Lung (tissue), 12 donors: ENCODE measurements around the gene RBFOX1. TPM values are rescaled to one million over a fixed set of nuclear protein-coding genes. Genes with fewer than 3 reads are reported as not detected.

Experiments
- ATAC-seq: fragments of 200-7000 bp; cut with Tn5 transposase; one replicate; pipeline ENCODE4 v1.9.1; 2020; ENCODE audit warnings: moderate number of reproducible peaks; ENCODE audit not compliant: insufficient read depth, low FRiP score
- DNase-seq, 3 donors: peaks; one replicate each; pipeline ENCODE4 v3.0.0-alpha.2; 2013 to 2017
- H3K27ac ChIP-seq, 2 donors: one replicate each; pipeline ENCODE4 v1.5.1; 2013; ENCODE audit warnings: mild to moderate bottlenecking in 2 of 2, moderate library complexity in 2 of 2, control low read depth in 1 of 2, inconsistent platforms in 1 of 2, low read depth in 1 of 2, low read length in 1 of 2
- H3K27me3 ChIP-seq, 3 donors: one replicate each; pipeline ENCODE4 v1.5.1; 2013; ENCODE audit warnings: low read length in 2 of 3; ENCODE audit not compliant: control insufficient read depth in 3 of 3, insufficient read depth in 3 of 3
- H3K36me3 ChIP-seq, 4 donors: one replicate each; pipeline ENCODE4 v1.5.1; 2013; ENCODE audit warnings: low read length in 4 of 4, mild to moderate bottlenecking in 1 of 4, moderate library complexity in 1 of 4; ENCODE audit not compliant: control insufficient read depth in 4 of 4, insufficient read depth in 4 of 4
- H3K4me1 ChIP-seq, 5 donors: one replicate each; pipeline ENCODE4 v1.5.1; 2013; ENCODE audit warnings: low read length in 5 of 5, mild to moderate bottlenecking in 2 of 5, moderate library complexity in 1 of 5; ENCODE audit not compliant: control insufficient read depth in 5 of 5, insufficient read depth in 5 of 5
- H3K4me3 ChIP-seq: one replicate; pipeline ENCODE4 v1.5.1; 2013; ENCODE audit warnings: mild to moderate bottlenecking, control low read depth, moderate library complexity
- H3K9ac ChIP-seq, 2 donors: one replicate each; pipeline ENCODE4 v1.5.1; 2013; ENCODE audit warnings: low read length in 2 of 2, control low read depth in 1 of 2; ENCODE audit not compliant: insufficient read depth in 1 of 2
- H3K9me3 ChIP-seq, 4 donors: one replicate each; pipeline ENCODE4 v1.5.1; 2013; ENCODE audit warnings: low read length in 3 of 4, mild to moderate bottlenecking in 1 of 4, moderate library complexity in 1 of 4; ENCODE audit not compliant: control insufficient read depth in 4 of 4, insufficient read depth in 3 of 4
- CTCF ChIP-seq: IDR thresholded peaks from 2 replicates; pipeline ENCODE4 v1.5.1; 2012; ENCODE audit warnings: mild to moderate bottlenecking; ENCODE audit errors: control extremely low read depth, extremely low read depth
- WGBS, 2 donors: extraction: QIAGEN DNeasy Blood & Tissue Kit; methylation state at CpG; one replicate each; pipeline ENCODE4 v1.1.7; 2013; 5-methylcytosine and 5-hydroxymethylcytosine counted together
- polyA plus RNA-seq, 2 donors: library from polyadenylated mRNA; stranded (reverse); fragments of 200-250 nt; gene quantifications; one replicate each; pipeline ENCODE4 v1.2.1, GENCODE V29; 2013
- total RNA-seq, 2 donors: library from RNA; depleted of rRNA in 1 of 2; stranded (reverse); fragments of >200 nt in 1 of 2; gene quantifications; one replicate each; pipeline ENCODE4 v1.2.1, GENCODE V29; 2014 to 2021
- donor health status: control.
- donor health status: control.
- donor health status: Bipolar disorder and iron deficiency.
- donor health status: healthy.
- donor health status: DM: yes; HTN: yes; CAD: no.

The RBFOX1 gene
- total and polyA plus RNA-seq, 4 donors = 0.55 to 3.0 TPM; not detected in 2

- 78 to 83% methylated on average over 7 of the region's 7 CpGs for WGBS, 2 donors
- no peaks in the 10 kb centered on the region for H3K27me3 ChIP-seq
- DNase-seq = no peak
- no peak overlapping the region for H3K4me3 ChIP-seq
- H3K4me1 ChIP-seq = no peaks in the 10 kb centered on the region
- H3K9ac ChIP-seq = no peak overlapping the region
- H3K27ac ChIP-seq = no peak overlapping the region
- H3K9me3 ChIP-seq = peaks cover 0 to 3% (median 0%) of the 10 kb centered on the region in 4 donors
- TF ChIP-seq CTCF = no peak
- no peak for ATAC-seq
- no peaks in the 10 kb centered on the region for H3K36me3 ChIP-seq
These were observed 217.5 kb downstream of the RBFOX1 start for GRCh38 chr16:7550096-7550495.

GRCh38 chr16:7555459-7555858 is 222.8 kb downstream of the RBFOX1 start:
- H3K27me3 ChIP-seq = no peaks in the 10 kb centered on the region
- no peaks in the 10 kb centered on the region for H3K36me3 ChIP-seq
- no peaks in the 10 kb centered on the region for H3K9me3 ChIP-seq
- no peaks in the 10 kb centered on the region for H3K4me1 ChIP-seq
- WGBS, 2 donors = 81 to 84% methylated on average over 7 of the region's 7 CpGs
- ATAC-seq = no peak
- H3K4me3 ChIP-seq = no peak overlapping the region
- DNase-seq = no peak
- no peak overlapping the region for H3K27ac ChIP-seq
- H3K9ac ChIP-seq = no peak overlapping the region
- TF ChIP-seq CTCF = no peak

GRCh38 chr16:7561908-7562405 is 229.3 kb downstream of the RBFOX1 start:
- Histone ChIP-seq H3K4me1 (no peaks in the 10 kb centered on the region), H3K27ac (no peak overlapping the region), H3K9ac (no peak overlapping the region), H3K27me3 (no peaks in the 10 kb centered on the region), H3K36me3 (no peaks in the 10 kb centered on the region), H3K4me3 (no peak overlapping the region), H3K9me3 (no peaks in the 10 kb centered on the region)
- DNase-seq (no peak), ATAC-seq (no peak)
- no peak for TF ChIP-seq CTCF
- WGBS, 2 donors = 73 to 82% methylated on average over 5 of the region's 5 CpGs

- 79 to 86% methylated on average over 9 of the region's 9 CpGs for WGBS, 2 donors
- TF ChIP-seq CTCF = no peak
These were observed 233.7 kb downstream of the RBFOX1 start for GRCh38 chr16:7566360-7566759.

More at GRCh38 chr16:7566360-7566759, 233.7 kb downstream of the RBFOX1 start:
- Histone ChIP-seq H3K4me3 (no peak overlapping the region), H3K4me1 (no peaks in the 10 kb centered on the region), H3K9ac (no peak overlapping the region), H3K36me3 (no peaks in the 10 kb centered on the region), H3K9me3 (no peaks in the 10 kb centered on the region), H3K27me3 (no peaks in the 10 kb centered on the region), H3K27ac (no peak overlapping the region)
- no peak for ATAC-seq
- no peak for DNase-seq
